Stomach (tissue), 9 donors: ENCODE measurements around the gene ATAD2B. TPM values are rescaled to one million over a fixed set of nuclear protein-coding genes. Genes with fewer than 3 reads are reported as not detected.

ENCODE experiments used
- DNase-seq, 2 donors: peaks; one replicate each; pipeline versions ENCODE4 v3.0.0 to v3.0.0-alpha.2; 2013 to 2019
- H3K27ac ChIP-seq, 5 donors: fragments of 200-600 bp in 4 of 5; sonication (generic) in 4 of 5; one replicate each; pipeline ENCODE4 v1.5.1; 2013 to 2019; ENCODE audit warnings: mild to moderate bottlenecking in 1 of 5, moderate library complexity in 1 of 5
- H3K27me3 ChIP-seq, 3 donors: fragments of 200-600 bp; sonication (generic); one replicate each; pipeline ENCODE4 v1.5.1; 2017 to 2019; ENCODE audit warnings: mixed run types in 1 of 3
- H3K36me3 ChIP-seq, 4 donors: fragments of 200-600 bp; sonication (generic); 1 replicate in 3 of 4; 2 replicates in 1 of 4; pipeline ENCODE4 v1.5.1; 2016 to 2019
- H3K4me1 ChIP-seq, 4 donors: fragments of 200-600 bp; sonication (generic); one replicate each; pipeline ENCODE4 v1.5.1; 2016 to 2019
- H3K4me3 ChIP-seq, 4 donors: fragments of 200-600 bp; sonication (generic) in 3 of 4; one replicate each; pipeline ENCODE4 v1.5.1; 2016 to 2019; ENCODE audit warnings: mild to moderate bottlenecking in 1 of 4
- H3K9me3 ChIP-seq, 4 donors: fragments of 200-600 bp; sonication (generic); one replicate each; pipeline ENCODE4 v1.5.1; 2016 to 2019
- EP300 ChIP-seq: sonication (generic); formaldehyde crosslinking; IDR thresholded peaks from one replicate; pipeline ENCODE4 v1.6.1; 2017; ENCODE audit warnings: antibody characterized with exemption
- POLR2A ChIP-seq, 4 donors: fragments of 450-650 bp; IDR thresholded peaks; one replicate each; pipeline ENCODE4 v1.6.1; 2016; ENCODE audit warnings: antibody characterized with exemption in 4 of 4, control low read depth in 2 of 4, mild to moderate bottlenecking in 1 of 4, moderate library complexity in 1 of 4
- POLR2AphosphoS5 ChIP-seq, 3 donors: sonication (generic); formaldehyde crosslinking; IDR thresholded peaks; one replicate each; pipeline ENCODE4 v1.6.1; 2016; ENCODE audit warnings: antibody characterized with exemption in 3 of 3
- WGBS, 5 donors: extraction: QIAGEN DNeasy Blood & Tissue Kit in 3 of 5; methylation state at CpG; one replicate each; pipeline versions ENCODE4 v1.1.5 to v1.1.7; 2013 to 2018; 5-methylcytosine and 5-hydroxymethylcytosine counted together
- intact Hi-C: fragments of 100-400 bp; cut with DNase I; formaldehyde crosslinking; loops from one replicate; pipeline ENCODE4 v1.15.1; 2023; ENCODE audit warnings: low total_unique reads
- polyA plus RNA-seq, 3 donors: library from polyadenylated mRNA; stranded (reverse); fragments of 200-250 nt; gene quantifications; one replicate each; pipeline ENCODE4 v1.2.3, GENCODE V29; 2013
- total RNA-seq, 5 donors: library from RNA; depleted of rRNA; stranded (reverse); fragments of >200 nt; gene quantifications; one replicate each; pipeline versions ENCODE4 v1.1.0 to v1.2.3, GENCODE V29; 2014 to 2016
- TF ChIP-seq, protein P1 (sequence below), 7 experiments: fragments of 450-650 bp in 4 of 7; fragments of 200-600 bp in 3 of 7; sonication (generic) in 3 of 7; IDR thresholded peaks; one replicate each; pipeline ENCODE4 v1.5.1; 2016 to 2019; ENCODE audit warnings: antibody characterized with exemption in 7 of 7, control low read depth in 2 of 7, mild to moderate bottlenecking in 1 of 7
- donor health status: healthy with polysubstance abuse.
- donor health status: Bipolar disorder and iron deficiency.
- donor health status: healthy.

The ATAD2B gene
- total and polyA plus RNA-seq, 8 donors = 2.0 to 67.0 (median 17.2) TPM

DNA sequence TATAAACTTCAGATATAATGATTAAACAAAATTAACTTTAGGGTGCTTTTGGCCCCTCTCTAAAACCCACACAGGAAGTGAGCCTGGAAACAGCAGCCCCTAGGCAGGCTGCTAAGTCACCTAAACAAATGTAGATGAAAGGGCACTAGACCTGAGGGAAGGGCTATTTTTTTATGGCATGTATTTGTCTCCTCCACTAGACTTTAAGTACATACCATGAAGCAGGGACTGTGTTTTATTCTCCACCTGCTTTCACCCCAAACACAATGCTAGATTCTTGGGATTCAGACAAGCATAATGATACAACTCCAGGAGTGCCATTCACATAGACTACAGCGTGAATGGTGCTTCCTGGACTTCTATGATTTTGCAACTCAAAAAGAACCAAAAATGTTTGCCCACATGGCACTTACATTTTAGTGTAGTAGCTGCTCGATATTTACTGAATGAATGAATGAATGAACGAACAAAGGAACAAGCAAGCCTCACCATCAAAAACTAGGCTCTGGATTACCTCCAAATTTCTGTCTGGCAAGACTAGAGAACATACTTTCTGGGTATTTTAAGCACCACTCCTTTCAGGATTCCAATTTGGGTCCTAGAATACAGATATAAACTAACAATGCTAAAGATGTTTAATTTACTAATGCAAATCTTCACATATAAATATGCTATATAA is 10.1 kb downstream of the ATAD2B start:
- 60 to 83% (median 78%) methylated on average over 3 of the region's 3 CpGs for WGBS, 5 donors
- Histone ChIP-seq H3K27me3 (no peaks in the 10 kb centered on the region), H3K27ac (no peak overlapping the region), H3K36me3 (no peaks in the 10 kb centered on the region), H3K9me3 (no peaks in the 10 kb centered on the region), H3K4me3 (no peak overlapping the region), H3K4me1 (peaks cover 0 to 61% (median 30%) of the 10 kb centered on the region in 4 donors)
- DNase-seq = no peak
- TF ChIP-seq, protein P1, sequence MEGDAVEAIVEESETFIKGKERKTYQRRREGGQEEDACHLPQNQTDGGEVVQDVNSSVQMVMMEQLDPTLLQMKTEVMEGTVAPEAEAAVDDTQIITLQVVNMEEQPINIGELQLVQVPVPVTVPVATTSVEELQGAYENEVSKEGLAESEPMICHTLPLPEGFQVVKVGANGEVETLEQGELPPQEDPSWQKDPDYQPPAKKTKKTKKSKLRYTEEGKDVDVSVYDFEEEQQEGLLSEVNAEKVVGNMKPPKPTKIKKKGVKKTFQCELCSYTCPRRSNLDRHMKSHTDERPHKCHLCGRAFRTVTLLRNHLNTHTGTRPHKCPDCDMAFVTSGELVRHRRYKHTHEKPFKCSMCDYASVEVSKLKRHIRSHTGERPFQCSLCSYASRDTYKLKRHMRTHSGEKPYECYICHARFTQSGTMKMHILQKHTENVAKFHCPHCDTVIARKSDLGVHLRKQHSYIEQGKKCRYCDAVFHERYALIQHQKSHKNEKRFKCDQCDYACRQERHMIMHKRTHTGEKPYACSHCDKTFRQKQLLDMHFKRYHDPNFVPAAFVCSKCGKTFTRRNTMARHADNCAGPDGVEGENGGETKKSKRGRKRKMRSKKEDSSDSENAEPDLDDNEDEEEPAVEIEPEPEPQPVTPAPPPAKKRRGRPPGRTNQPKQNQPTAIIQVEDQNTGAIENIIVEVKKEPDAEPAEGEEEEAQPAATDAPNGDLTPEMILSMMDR (IDR thresholded peaks at IDR 0.05) = no peak
- no peak for TF ChIP-seq EP300
- TF ChIP-seq POLR2AphosphoS5 (IDR thresholded peaks at IDR 0.05) = no peak
- TF ChIP-seq POLR2A (IDR thresholded peaks at IDR 0.05) = no peak
- intact Hi-C loops = no loop called here

DNA sequence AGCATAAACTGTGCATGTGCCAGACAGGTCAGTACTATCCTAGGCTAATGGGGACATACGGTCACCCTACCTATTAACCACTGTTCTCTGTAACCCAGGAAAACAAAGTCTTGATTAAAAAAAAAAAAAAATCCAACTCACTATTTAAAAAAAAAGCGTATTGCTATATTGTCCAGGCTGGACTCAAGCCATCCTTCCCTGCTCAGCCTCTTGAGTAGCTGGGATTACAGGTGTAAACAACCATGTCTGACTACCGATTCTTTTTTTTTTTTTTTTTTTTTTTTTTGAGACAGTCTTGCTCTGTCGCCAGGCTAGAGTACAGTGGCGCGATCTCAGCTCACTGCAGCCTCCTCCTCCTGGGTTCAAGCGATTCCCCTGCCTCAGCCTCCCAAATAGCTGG is 11.6 kb downstream of the ATAD2B start:
- Histone ChIP-seq H3K4me3 (no peak overlapping the region), H3K4me1 (peaks cover 0 to 53% (median 26%) of the 10 kb centered on the region in 4 donors), H3K27ac (no peak overlapping the region), H3K27me3 (no peaks in the 10 kb centered on the region), H3K36me3 (no peaks in the 10 kb centered on the region), H3K9me3 (no peaks in the 10 kb centered on the region)
- intact Hi-C loops = no loop called here
- no peak for DNase-seq
- WGBS, 5 donors = 68 to 85% (median 75%) methylated on average over 7 of the region's 7 CpGs
- TF ChIP-seq, protein P1 (IDR thresholded peaks at IDR 0.05) = no peak
- TF ChIP-seq POLR2A (IDR thresholded peaks at IDR 0.05) (no peak), POLR2AphosphoS5 (IDR thresholded peaks at IDR 0.05) (no peak), EP300 (no peak)

DNA sequence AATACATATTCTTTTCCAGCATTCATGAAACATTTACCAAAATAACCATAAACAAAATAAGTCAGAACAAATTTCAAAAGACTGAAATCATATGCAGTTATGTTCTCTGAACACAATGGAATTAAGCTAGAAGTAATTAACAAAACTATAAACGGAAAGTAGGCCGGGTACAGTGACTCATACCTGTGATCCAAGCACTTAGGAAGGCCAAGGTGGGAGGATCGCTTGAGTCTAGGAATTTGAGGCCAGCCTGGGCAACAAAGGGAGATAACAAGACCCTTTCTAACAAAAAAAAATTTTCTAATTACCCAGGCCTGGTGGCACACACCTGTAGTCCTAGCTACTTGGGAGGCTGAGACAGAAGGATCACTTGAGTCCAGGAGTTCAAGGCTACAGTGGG is 14.9 kb downstream of the ATAD2B start:
- Histone ChIP-seq H3K27ac (no peak overlapping the region), H3K9me3 (no peaks in the 10 kb centered on the region), H3K4me3 (no peak overlapping the region), H3K27me3 (no peaks in the 10 kb centered on the region), H3K36me3 (no peaks in the 10 kb centered on the region), H3K4me1 (peaks cover 0 to 29% (median 16%) of the 10 kb centered on the region in 4 donors)
- TF ChIP-seq POLR2AphosphoS5 (IDR thresholded peaks at IDR 0.05) (no peak), EP300 (no peak), POLR2A (IDR thresholded peaks at IDR 0.05) (no peak)
- TF ChIP-seq, protein P1 (IDR thresholded peaks at IDR 0.05) = no peak
- no peak for DNase-seq
- intact Hi-C loops = no loop called here
- WGBS, 5 donors = 78 to 89% (median 87%) methylated on average over 3 of the region's 3 CpGs

DNA sequence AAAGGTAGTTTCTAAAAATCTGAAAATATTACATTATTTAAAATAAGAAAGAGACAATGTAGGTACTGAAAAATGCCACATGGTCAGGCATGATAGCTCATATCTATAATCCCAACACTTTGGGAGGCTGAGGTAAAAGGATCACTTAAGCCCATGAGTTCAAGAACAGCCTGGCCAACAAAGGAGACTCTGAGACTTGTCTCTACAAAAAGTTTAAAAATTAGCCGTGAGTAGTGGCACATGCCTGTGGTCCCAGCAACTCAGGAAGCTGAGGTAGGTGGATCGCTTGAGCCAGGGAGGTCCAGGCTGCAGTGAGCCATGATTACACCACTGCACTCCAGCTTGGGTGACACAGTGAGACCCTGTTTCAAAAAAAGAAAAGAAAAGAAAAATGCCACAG is 21.8 kb downstream of the ATAD2B start:
- Histone ChIP-seq H3K4me1 (peaks cover 18 to 55% (median 33%) of the 10 kb centered on the region in 4 donors), H3K9me3 (no peaks in the 10 kb centered on the region), H3K36me3 (no peaks in the 10 kb centered on the region), H3K27ac (no peak overlapping the region), H3K27me3 (no peaks in the 10 kb centered on the region), H3K4me3 (no peak overlapping the region)
- WGBS, 5 donors = 58 to 84% (median 74%) methylated on average over 2 of the region's 2 CpGs
- DNase-seq = no peak
- intact Hi-C loops = no loop called here
- TF ChIP-seq POLR2AphosphoS5 (IDR thresholded peaks at IDR 0.05) = no peak
- no peak for TF ChIP-seq EP300
- TF ChIP-seq, protein P1 (IDR thresholded peaks at IDR 0.05) = no peak
- no peak for TF ChIP-seq POLR2A (IDR thresholded peaks at IDR 0.05)
